ENCODE measurements around the gene UQCR10.

The UQCR10 gene

DNA sequence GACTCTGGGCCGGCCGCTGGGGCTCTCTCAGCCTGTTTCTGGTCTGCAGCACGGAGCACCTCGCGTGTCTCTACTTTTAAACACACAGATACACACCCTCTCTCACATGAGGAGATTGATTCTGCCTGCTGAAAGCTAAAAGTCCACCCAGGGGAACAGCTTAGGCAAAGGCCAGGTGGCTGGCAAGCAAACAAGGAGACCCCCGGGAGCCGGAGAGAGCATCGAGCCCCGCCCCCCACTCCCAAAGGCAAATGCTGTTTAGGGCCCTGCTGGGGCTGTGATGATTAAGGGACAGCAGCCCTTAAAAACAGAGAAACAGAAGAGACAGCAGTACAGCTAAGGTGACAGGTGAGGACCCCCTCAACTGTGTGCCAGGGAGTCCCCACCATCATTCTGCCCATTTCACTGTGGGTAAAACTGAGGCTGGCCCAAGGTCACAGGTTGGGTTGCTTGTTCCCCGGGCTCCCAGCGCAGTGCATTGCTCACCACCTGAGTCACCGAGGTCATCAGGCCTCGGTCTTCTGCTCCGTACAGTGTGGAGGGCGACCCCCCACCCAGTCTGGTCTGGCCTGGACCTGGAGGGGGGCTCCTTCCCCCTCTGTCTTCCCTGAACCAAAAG is 40.5 kb upstream of the UQCR10 start:
- TF ChIP-seq, protein P1, sequence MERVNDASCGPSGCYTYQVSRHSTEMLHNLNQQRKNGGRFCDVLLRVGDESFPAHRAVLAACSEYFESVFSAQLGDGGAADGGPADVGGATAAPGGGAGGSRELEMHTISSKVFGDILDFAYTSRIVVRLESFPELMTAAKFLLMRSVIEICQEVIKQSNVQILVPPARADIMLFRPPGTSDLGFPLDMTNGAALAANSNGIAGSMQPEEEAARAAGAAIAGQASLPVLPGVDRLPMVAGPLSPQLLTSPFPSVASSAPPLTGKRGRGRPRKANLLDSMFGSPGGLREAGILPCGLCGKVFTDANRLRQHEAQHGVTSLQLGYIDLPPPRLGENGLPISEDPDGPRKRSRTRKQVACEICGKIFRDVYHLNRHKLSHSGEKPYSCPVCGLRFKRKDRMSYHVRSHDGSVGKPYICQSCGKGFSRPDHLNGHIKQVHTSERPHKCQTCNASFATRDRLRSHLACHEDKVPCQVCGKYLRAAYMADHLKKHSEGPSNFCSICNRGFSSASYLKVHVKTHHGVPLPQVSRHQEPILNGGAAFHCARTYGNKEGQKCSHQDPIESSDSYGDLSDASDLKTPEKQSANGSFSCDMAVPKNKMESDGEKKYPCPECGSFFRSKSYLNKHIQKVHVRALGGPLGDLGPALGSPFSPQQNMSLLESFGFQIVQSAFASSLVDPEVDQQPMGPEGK (tag by site-specific recombination; IDR thresholded peaks at IDR 0.05): 0 out of 2 replicates have a peak, but pooled peaks have one; percentile 17
- TF ChIP-seq ZNF24 (tag by site-specific recombination; IDR thresholded peaks at IDR 0.05): 0 out of 2 replicates have a peak, but pooled peaks have one; percentile 23
- no peak for TF ChIP-seq TCF7L2 (IDR thresholded peaks at IDR 0.05; ENCODE audit: borderline replicate concordance, low read depth, low read length)
- 0 out of 2 replicates have a peak, but pooled peaks have one; percentile 15 for TF ChIP-seq KLF9 (tag by site-specific recombination; IDR thresholded peaks at IDR 0.05; ENCODE audit: low read depth)
- TF ChIP-seq ZNF214 (tag by site-specific recombination; IDR thresholded peaks at IDR 0.05; ENCODE audit: borderline replicate concordance): no peak
- H3K4me3 ChIP-seq (ENCODE audit: low read depth, low read length): no peak overlapping the region
- H3K4me1 ChIP-seq (ENCODE audit: control insufficient read depth, insufficient read depth, low read length): no peaks in the 10 kb centered on the region
- POLR2A ChIA-PET: no interaction called here
- peaks cover 0 to 3% of the 10 kb centered on the region in 2 experiments; a peak in 1 of 3 replicates for H3K36me3 ChIP-seq (ENCODE audit: control insufficient read depth in 2 of 2, insufficient read depth in 1 of 2, low read length in 2 of 2)
- H3K27ac ChIP-seq (ENCODE audit: extremely low read depth, low read depth, low read length): no peak overlapping the region
- CTCF ChIA-PET: interaction anchor here (0.6 to 1.4 kb wide), 5 partner anchors 9 to 469 kb away, joined by 3 to 9 read pairs (median 3); no protein-coding TSS in a partner anchor
- no peaks in the 10 kb centered on the region for H3K9me3 ChIP-seq (ENCODE audit: control insufficient read depth, insufficient read depth, low read depth, low read length)

GRCh38 chr22:29727131-29727523 is 40.0 kb upstream of the UQCR10 start:
- CTCF ChIA-PET: interaction anchor here (0.6 to 1.4 kb wide), 3 partner anchors 9 to 469 kb away, joined by 3 read pairs; no protein-coding TSS in a partner anchor
- Histone ChIP-seq H3K4me1 (ENCODE audit: control insufficient read depth, insufficient read depth, low read length) (no peaks in the 10 kb centered on the region), H3K27ac (ENCODE audit: extremely low read depth, low read depth, low read length) (no peak overlapping the region), H3K9me3 (ENCODE audit: control insufficient read depth, insufficient read depth, low read depth, low read length) (no peaks in the 10 kb centered on the region), H3K4me3 (ENCODE audit: low read depth, low read length) (no peak overlapping the region), H3K36me3 (ENCODE audit: control insufficient read depth in 2 of 2, insufficient read depth in 1 of 2, low read length in 2 of 2) (peaks cover 0 to 3% of the 10 kb centered on the region in 2 experiments; a peak in 1 of 3 replicates)
- POLR2A ChIA-PET: no interaction called here
- no peak for TF ChIP-seq GFI1B (tag by site-specific recombination; IDR thresholded peaks at IDR 0.05)
- TF ChIP-seq, protein P2, sequence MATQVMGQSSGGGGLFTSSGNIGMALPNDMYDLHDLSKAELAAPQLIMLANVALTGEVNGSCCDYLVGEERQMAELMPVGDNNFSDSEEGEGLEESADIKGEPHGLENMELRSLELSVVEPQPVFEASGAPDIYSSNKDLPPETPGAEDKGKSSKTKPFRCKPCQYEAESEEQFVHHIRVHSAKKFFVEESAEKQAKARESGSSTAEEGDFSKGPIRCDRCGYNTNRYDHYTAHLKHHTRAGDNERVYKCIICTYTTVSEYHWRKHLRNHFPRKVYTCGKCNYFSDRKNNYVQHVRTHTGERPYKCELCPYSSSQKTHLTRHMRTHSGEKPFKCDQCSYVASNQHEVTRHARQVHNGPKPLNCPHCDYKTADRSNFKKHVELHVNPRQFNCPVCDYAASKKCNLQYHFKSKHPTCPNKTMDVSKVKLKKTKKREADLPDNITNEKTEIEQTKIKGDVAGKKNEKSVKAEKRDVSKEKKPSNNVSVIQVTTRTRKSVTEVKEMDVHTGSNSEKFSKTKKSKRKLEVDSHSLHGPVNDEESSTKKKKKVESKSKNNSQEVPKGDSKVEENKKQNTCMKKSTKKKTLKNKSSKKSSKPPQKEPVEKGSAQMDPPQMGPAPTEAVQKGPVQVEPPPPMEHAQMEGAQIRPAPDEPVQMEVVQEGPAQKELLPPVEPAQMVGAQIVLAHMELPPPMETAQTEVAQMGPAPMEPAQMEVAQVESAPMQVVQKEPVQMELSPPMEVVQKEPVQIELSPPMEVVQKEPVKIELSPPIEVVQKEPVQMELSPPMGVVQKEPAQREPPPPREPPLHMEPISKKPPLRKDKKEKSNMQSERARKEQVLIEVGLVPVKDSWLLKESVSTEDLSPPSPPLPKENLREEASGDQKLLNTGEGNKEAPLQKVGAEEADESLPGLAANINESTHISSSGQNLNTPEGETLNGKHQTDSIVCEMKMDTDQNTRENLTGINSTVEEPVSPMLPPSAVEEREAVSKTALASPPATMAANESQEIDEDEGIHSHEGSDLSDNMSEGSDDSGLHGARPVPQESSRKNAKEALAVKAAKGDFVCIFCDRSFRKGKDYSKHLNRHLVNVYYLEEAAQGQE (tag by site-specific recombination; IDR thresholded peaks at IDR 0.05): no peak
- no peak for TF ChIP-seq KLF7 (tag by site-specific recombination; IDR thresholded peaks at IDR 0.05; ENCODE audit: borderline replicate concordance)
- no peak for TF ChIP-seq ZNF530 (tag by site-specific recombination; IDR thresholded peaks at IDR 0.05; ENCODE audit: low read depth)
- no peak for TF ChIP-seq ZNF121 (tag by site-specific recombination; IDR thresholded peaks at IDR 0.05)
- TF ChIP-seq BCL11B (tag by site-specific recombination; IDR thresholded peaks at IDR 0.05; ENCODE audit: low read depth): no peak
- TF ChIP-seq ZNF280C (tag by site-specific recombination; IDR thresholded peaks at IDR 0.05): no peak
- TF ChIP-seq, protein P1 (tag by site-specific recombination; IDR thresholded peaks at IDR 0.05): 0 out of 2 replicates have a peak, but pooled peaks have one; percentile 12
- no peak for TF ChIP-seq ZNF510 (tag by site-specific recombination; IDR thresholded peaks at IDR 0.05; ENCODE audit: insufficient replicate concordance)
- TF ChIP-seq, protein P3, sequence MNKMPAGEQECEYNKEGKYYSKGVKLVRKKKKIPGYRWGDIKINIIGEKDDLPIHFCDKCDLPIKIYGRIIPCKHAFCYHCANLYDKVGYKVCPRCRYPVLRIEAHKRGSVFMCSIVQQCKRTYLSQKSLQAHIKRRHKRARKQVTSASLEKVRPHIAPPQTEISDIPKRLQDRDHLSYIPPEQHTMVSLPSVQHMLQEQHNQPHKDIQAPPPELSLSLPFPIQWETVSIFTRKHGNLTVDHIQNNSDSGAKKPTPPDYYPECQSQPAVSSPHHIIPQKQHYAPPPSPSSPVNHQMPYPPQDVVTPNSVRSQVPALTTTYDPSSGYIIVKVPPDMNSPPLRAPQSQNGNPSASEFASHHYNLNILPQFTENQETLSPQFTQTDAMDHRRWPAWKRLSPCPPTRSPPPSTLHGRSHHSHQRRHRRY (tag by site-specific recombination; IDR thresholded peaks at IDR 0.05): no peak
- TF ChIP-seq CTCF (tag by site-specific recombination; IDR thresholded peaks at IDR 0.05): 0 out of 2 replicates have a peak, but pooled peaks have one; percentile 13
- TF ChIP-seq, protein P4, sequence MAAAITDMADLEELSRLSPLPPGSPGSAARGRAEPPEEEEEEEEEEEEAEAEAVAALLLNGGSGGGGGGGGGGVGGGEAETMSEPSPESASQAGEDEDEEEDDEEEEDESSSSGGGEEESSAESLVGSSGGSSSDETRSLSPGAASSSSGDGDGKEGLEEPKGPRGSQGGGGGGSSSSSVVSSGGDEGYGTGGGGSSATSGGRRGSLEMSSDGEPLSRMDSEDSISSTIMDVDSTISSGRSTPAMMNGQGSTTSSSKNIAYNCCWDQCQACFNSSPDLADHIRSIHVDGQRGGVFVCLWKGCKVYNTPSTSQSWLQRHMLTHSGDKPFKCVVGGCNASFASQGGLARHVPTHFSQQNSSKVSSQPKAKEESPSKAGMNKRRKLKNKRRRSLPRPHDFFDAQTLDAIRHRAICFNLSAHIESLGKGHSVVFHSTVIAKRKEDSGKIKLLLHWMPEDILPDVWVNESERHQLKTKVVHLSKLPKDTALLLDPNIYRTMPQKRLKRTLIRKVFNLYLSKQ (tag by site-specific recombination; IDR thresholded peaks at IDR 0.05; ENCODE audit: borderline replicate concordance): no peak

Data from HEK293 (cell line).